HepG2 (cell line): ENCODE measurements around the gene MEIS1. TPM values are rescaled to one million over a fixed set of nuclear protein-coding genes. Genes with fewer than 3 reads are reported as not detected.

Source experiments
- FOSL2 ChIP-seq: sonication (generic); formaldehyde crosslinking; IDR thresholded peaks from 2 replicates; pipeline ENCODE4 v1.4.0; 2020; ENCODE audit warnings: missing genetic modification reagents
- IKZF1 ChIP-seq: fragments of 450-650 bp; IDR thresholded peaks from 2 replicates; pipeline ENCODE4 v1.7.1; 2016
- MAFK ChIP-seq, 2 experiments: IDR thresholded peaks in 1 of 2; conservative IDR thresholded peaks in 1 of 2; 2 replicates each; pipeline ENCODE4 v1.6.1; 2011; ENCODE audit warnings: improper control_type of control experiment in 2 of 2, low read length in 2 of 2
- MBD4 ChIP-seq: IDR thresholded peaks from 2 replicates; pipeline ENCODE4 v1.6.1; 2012; ENCODE audit warnings: low read length, inconsistent platforms, borderline replicate concordance
- MLX ChIP-seq: IDR thresholded peaks from 2 replicates; pipeline ENCODE4 v1.6.1; 2016
- NFKB2 ChIP-seq: sonication (generic); formaldehyde crosslinking; IDR thresholded peaks from 2 replicates; pipeline ENCODE4 v1.4.0; 2020; ENCODE audit warnings: missing genetic modification reagents, borderline replicate concordance
- RFXAP ChIP-seq: sonication (generic); formaldehyde crosslinking; IDR thresholded peaks from 2 replicates; pipeline ENCODE4 v1.4.0; 2020; ENCODE audit warnings: missing genetic modification reagents, borderline replicate concordance
- SMARCE1 ChIP-seq: fragments of 450-650 bp; IDR thresholded peaks from 2 replicates; pipeline ENCODE4 v1.6.1; 2017; ENCODE audit warnings: borderline replicate concordance
- SRSF9 ChIP-seq: fragments of 200-400 bp; formaldehyde crosslinking; IDR thresholded peaks from 2 replicates; pipeline ENCODE4 v1.6.1; 2018; ENCODE audit warnings: borderline replicate concordance, mild to moderate bottlenecking, low read depth, low read length; ENCODE audit not compliant: insufficient read depth, poor library complexity, severe bottlenecking
- U2AF1 ChIP-seq: fragments of 200-400 bp; formaldehyde crosslinking; optimal IDR thresholded peaks from 2 replicates; pipeline ENCODE3; 2017; ENCODE audit warnings: mild to moderate bottlenecking, low read depth, low read length
- ZNF281 ChIP-seq: sonication (generic); formaldehyde crosslinking; IDR thresholded peaks from 2 replicates; pipeline ENCODE4 v1.4.0; 2020; ENCODE audit warnings: missing genetic modification reagents, borderline replicate concordance
- ZNF609 ChIP-seq: sonication (generic); formaldehyde crosslinking; IDR thresholded peaks from 2 replicates; pipeline ENCODE4 v1.4.0; 2020; ENCODE audit warnings: mild to moderate bottlenecking, missing genetic modification reagents, borderline replicate concordance
- ZNF724P ChIP-seq: sonication (generic); formaldehyde crosslinking; IDR thresholded peaks from 2 replicates; pipeline ENCODE4 v1.8.0; 2022; ENCODE audit warnings: missing genetic modification reagents, borderline replicate concordance
- ZSCAN25 ChIP-seq: sonication (generic); formaldehyde crosslinking; IDR thresholded peaks from 2 replicates; pipeline ENCODE4 v1.8.0; 2022; ENCODE audit warnings: mild to moderate bottlenecking, missing genetic modification reagents
- polyA plus RNA-seq, 8 experiments: library from polyadenylated mRNA; depleted of rRNA in 3 of 8; stranded (reverse) in 7 of 8; unstranded in 1 of 8; fragments of >200 nt; fragmentation: Illumina TruSeq in 4 of 8; extraction: Trizol in 4 of 8; gene quantifications; 2 replicates each; pipeline versions ENCODE4 v1.2.1 to v1.2.3, GENCODE V29; 2011 to 2016; ENCODE audit warnings: low read depth in 4 of 8, missing spikeins in 1 of 8, mixed read lengths in 1 of 8; ENCODE audit not compliant: insufficient read depth in 1 of 8
- total RNA-seq, 5 experiments: library from RNA; depleted of rRNA; stranded (reverse); fragments of >200 nt; fragmentation: Illumina TruSeq; extraction: Trizol; gene quantifications; 2 replicates each; pipeline ENCODE4 v1.2.3, GENCODE V29; 2016; ENCODE audit warnings: low read depth in 1 of 5
- TF ChIP-seq, protein P1 (sequence below): sonication (generic); formaldehyde crosslinking; IDR thresholded peaks from 2 replicates; pipeline ENCODE4 v1.9.0; 2021; ENCODE audit warnings: missing genetic modification reagents, borderline replicate concordance
- TF ChIP-seq, protein P2 (sequence below): sonication (generic); formaldehyde crosslinking; conservative IDR thresholded peaks from 2 replicates; pipeline ENCODE4 v1.8.0; 2022; ENCODE audit warnings: mild to moderate bottlenecking, moderate library complexity, missing genetic modification reagents

MEIS1 gene
- total and polyA plus RNA-seq, 2 of the 13 experiments (the other 11 are each of a cell fraction or from before 2014, with no cell fraction given) = 3.8 to 6.0 TPM

GRCh38 chr2:66434679-66435548, at the start of gene MEIS1 (continued):
- peak; percentile 60; the same call in 1 of the 2 replicates for TF ChIP-seq ZNF281 (CRISPR knock-in tag)
- no peak for TF ChIP-seq SMARCE1
- TF ChIP-seq RFXAP (CRISPR knock-in tag) = peak; percentile 88
- TF ChIP-seq FOSL2 (CRISPR knock-in tag) = peak; percentile 71
- TF ChIP-seq, protein P1, sequence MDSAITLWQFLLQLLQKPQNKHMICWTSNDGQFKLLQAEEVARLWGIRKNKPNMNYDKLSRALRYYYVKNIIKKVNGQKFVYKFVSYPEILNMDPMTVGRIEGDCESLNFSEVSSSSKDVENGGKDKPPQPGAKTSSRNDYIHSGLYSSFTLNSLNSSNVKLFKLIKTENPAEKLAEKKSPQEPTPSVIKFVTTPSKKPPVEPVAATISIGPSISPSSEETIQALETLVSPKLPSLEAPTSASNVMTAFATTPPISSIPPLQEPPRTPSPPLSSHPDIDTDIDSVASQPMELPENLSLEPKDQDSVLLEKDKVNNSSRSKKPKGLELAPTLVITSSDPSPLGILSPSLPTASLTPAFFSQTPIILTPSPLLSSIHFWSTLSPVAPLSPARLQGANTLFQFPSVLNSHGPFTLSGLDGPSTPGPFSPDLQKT (CRISPR knock-in tag) = no peak
- TF ChIP-seq, protein P2, sequence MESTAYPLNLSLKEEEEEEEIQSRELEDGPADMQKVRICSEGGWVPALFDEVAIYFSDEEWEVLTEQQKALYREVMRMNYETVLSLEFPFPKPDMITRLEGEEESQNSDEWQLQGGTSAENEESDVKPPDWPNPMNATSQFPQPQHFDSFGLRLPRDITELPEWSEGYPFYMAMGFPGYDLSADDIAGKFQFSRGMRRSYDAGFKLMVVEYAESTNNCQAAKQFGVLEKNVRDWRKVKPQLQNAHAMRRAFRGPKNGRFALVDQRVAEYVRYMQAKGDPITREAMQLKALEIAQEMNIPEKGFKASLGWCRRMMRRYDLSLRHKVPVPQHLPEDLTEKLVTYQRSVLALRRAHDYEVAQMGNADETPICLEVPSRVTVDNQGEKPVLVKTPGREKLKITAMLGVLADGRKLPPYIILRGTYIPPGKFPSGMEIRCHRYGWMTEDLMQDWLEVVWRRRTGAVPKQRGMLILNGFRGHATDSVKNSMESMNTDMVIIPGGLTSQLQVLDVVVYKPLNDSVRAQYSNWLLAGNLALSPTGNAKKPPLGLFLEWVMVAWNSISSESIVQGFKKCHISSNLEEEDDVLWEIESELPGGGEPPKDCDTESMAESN (CRISPR knock-in tag) = peak; percentile 86; the same call in 1 of the 2 replicates
- peak; percentile 88; the same call in 1 of the 2 replicates for TF ChIP-seq NFKB2 (CRISPR knock-in tag)
- TF ChIP-seq MLX (CRISPR knock-in tag) = no peak
- TF ChIP-seq ZNF724P (CRISPR knock-in tag) = no peak; the same call in 1 of the 2 replicates
- TF ChIP-seq ZNF609 = no peak; the same call in 1 of the 2 replicates
- no peak for TF ChIP-seq SRSF9
- no peak for TF ChIP-seq U2AF1
- TF ChIP-seq MBD4 = no peak
- no peak for TF ChIP-seq IKZF1
- peak; percentile 79 for TF ChIP-seq ZSCAN25
- TF ChIP-seq MAFK (conservative IDR thresholded peaks at IDR 0.05 in 1 of 2, IDR thresholded peaks at IDR 0.05 in 1 of 2; ENCODE audit: low read length in 2 of 2) = no peak
